22Rv1 (cell line): Measurements from ENCODE around the gene IGLL5.
A peak's percentile ranks its signal among the peaks of the same experiment; 100 is the strongest.

ENCODE experiments used
- H3K27ac ChIP-seq: fragments of 450-650 bp; 2 replicates; pipeline ENCODE4 v1.5.1; 2017
- CTCF ChIP-seq: fragments of 450-650 bp; IDR thresholded peaks from 2 replicates; pipeline ENCODE4 v1.5.1; 2017; ENCODE audit warnings: mild to moderate bottlenecking
- ZFX ChIP-seq: fragments of 450-650 bp; IDR thresholded peaks from 2 replicates; pipeline ENCODE4 v1.6.1; 2017; ENCODE audit warnings: antibody characterized with exemption, borderline replicate concordance

IGLL5 gene

DNA sequence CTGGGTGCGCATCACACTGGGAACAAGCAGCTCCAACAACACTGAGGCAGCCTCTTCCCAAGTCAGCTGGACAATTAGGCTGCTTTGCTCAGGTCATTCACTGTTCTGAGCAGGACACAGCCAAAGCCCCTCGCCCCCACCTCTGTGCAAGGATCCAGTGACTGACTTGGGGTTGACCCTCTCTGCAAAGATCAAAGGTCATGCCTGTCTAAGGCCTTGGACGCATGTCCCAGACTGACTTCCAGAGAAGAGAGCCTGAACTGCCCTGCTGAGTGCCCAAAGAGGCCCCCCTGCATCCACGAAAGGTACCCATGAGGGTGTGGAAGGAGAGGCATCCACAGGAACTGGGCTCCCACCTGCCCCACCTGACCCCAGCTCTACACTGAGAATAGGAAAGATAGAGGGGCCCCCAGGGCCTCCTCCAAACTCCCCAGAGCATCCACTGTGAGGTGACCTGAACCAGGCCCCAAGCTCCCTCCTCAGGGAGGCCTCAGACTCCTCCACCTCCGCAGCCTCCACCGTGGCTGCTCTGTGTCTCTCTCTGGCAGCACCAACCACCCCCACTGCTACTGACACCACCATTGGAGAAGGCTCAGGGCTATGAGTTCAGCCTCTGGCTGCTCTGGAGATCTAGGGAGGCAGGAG, 53.5 kb downstream of the IGLL5 start:
- TF ChIP-seq CTCF, result no peak
- no peak for TF ChIP-seq ZFX
- H3K27ac ChIP-seq, result no peak overlapping the region

- no peak for TF ChIP-seq CTCF
- no peak for TF ChIP-seq ZFX
- no peak overlapping the region for H3K27ac ChIP-seq
Measured at GRCh38 chr22:22941831-22942510, 54.4 kb downstream of the IGLL5 start.

DNA sequence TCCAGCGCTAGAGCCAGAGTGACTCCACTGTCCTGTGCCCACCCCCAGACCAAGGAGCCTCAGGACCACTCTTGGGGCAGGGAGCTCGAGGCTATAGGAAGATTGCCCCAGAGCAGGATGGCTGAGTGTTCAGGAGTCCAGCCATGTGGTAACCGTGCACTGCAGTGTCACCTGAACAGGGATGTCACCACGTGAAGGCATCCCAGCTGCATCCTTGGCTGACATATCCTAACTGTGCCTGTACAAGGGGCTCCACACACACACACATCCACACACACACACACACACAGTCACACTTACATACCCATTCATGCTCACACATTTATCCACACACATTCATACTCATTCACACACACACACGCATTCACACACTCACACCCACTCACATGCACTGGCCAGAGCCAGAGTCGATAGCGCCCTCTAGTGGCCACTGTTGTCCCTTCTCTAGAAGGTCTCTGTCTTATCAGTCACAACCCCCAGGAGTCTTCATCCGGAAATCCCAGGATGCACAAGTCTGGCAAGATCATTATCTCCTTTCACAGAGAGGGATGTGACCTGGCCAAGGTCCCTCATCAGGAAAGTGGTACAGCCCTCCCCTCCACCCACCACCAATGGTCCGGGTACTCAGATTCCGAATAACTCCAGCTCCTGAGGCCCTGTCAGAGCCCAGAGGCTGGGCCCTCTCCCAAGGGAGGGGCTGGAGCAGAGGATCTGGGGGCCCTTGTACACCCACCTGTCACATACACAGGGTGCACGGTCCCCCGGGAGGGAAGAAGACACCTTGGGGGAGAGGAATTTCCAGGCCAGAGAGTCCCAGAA, 55.1 kb downstream of the IGLL5 start:
- no peak for TF ChIP-seq ZFX
- peak; percentile 93 for TF ChIP-seq CTCF

GRCh38 chr22:22943521-22944267, 56.1 kb downstream of the IGLL5 start:
- no peak overlapping the region for H3K27ac ChIP-seq
- TF ChIP-seq ZFX (no peak), CTCF (no peak)

More for the DNA sequence above, 55.1 kb downstream of the IGLL5 start:
- no peak overlapping the region for H3K27ac ChIP-seq

GRCh38 chr22:22944268-22944985, 56.8 kb downstream of the IGLL5 start:
- no peak overlapping the region for H3K27ac ChIP-seq
- TF ChIP-seq CTCF (no peak), ZFX (no peak)

GRCh38 chr22:22945195-22945594, 57.6 kb downstream of the IGLL5 start:
- no peak for TF ChIP-seq ZFX
- TF ChIP-seq CTCF, result no peak
- no peak overlapping the region for H3K27ac ChIP-seq
